ENCODE results near the gene TICRR. TPM values are rescaled to one million over a fixed set of nuclear protein-coding genes. Genes with fewer than 3 reads are reported as not detected.
A peak's percentile ranks its signal among the peaks of the same experiment; 100 is the strongest.

TICRR gene
- total RNA-seq, 6 donors from 2014 or later, result 0.20 to 1.0 (median 0.58) TPM

DNA sequence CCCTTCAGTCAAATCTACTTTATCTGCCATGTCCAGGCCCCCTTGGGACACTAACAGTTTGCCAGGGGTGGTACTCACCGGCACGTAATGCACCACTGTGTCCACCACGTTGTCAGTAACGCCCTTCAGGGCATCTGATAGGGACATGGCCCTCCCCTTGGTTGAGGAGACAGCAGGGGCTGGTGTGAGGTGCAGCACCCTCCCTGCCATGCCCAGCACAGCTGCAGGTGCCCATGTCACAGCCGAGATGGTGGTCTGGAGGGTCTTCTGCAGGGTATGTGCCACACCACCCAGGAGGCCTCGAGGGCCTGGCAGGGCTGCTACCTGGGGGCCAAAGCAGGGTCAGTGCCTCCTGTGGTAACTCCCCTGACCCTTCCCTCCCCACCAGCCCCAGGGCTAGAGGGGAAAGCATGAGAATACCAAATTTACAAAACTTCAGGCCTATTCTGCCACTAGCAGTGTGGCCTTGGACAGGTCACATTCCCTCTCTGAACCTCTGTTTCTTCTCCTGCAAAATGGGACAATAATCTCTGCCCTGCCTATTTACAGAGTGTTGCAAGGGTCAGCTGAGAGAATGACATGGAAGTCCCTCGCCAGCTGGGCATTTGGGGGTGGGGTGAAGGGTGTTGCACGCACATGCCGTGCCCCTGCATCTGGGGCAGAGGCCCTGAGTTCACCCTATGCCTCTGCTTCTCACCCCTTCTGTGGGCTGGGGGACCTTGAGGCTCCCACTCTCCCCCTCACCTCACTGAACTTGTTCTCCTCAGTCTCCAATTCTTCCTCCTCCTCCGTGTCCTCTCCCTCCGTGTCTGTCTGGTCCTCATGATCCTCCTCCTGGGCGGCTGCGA lies 91.8 kb downstream of the TICRR start:
- peak in 1 of 2 donors; percentile 43 for DNase-seq
- TF ChIP-seq, protein P1, sequence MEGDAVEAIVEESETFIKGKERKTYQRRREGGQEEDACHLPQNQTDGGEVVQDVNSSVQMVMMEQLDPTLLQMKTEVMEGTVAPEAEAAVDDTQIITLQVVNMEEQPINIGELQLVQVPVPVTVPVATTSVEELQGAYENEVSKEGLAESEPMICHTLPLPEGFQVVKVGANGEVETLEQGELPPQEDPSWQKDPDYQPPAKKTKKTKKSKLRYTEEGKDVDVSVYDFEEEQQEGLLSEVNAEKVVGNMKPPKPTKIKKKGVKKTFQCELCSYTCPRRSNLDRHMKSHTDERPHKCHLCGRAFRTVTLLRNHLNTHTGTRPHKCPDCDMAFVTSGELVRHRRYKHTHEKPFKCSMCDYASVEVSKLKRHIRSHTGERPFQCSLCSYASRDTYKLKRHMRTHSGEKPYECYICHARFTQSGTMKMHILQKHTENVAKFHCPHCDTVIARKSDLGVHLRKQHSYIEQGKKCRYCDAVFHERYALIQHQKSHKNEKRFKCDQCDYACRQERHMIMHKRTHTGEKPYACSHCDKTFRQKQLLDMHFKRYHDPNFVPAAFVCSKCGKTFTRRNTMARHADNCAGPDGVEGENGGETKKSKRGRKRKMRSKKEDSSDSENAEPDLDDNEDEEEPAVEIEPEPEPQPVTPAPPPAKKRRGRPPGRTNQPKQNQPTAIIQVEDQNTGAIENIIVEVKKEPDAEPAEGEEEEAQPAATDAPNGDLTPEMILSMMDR (IDR thresholded peaks at IDR 0.05), result no peak
- TF ChIP-seq POLR2AphosphoS5 (IDR thresholded peaks at IDR 0.05) (no peak), POLR2A (IDR thresholded peaks at IDR 0.05) (no peak), EP300 (IDR thresholded peaks at IDR 0.05) (no peak)
- Histone ChIP-seq H3K27ac (no peak overlapping the region), H3K4me3 (no peak overlapping the region), H3K9me3 (no peaks in the 10 kb centered on the region), H3K27me3 (no peaks in the 10 kb centered on the region), H3K4me1 (peaks cover 0 to 23% (median 17%) of the 10 kb centered on the region in 4 donors), H3K36me3 (no peaks in the 10 kb centered on the region)
- 87 to 92% methylated on average over 7 to 13 of the region's 13 CpGs for WGBS, 2 donors
- ATAC-seq (ENCODE audit: low FRiP score in 2 of 2), result peak in 1 of 2 donors; percentile 11

DNA sequence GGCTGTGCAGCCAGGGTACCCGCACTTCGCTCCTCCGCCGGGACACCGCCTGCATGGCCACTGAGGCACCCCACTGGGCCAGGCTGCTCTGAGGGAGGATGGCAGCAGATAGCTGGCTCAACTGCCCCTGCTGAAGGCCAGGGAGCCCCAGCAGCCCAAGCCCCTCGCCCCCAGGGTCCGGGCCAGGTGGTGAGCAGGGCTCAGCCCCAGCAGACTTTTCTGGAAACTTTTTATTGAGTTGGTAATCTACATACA lies 92.4 kb downstream of the TICRR start:
- ATAC-seq (ENCODE audit: low FRiP score in 2 of 2), result no peak
- 95 to 96% methylated on average over 3 to 7 of the region's 7 CpGs for WGBS, 2 donors

DNA sequence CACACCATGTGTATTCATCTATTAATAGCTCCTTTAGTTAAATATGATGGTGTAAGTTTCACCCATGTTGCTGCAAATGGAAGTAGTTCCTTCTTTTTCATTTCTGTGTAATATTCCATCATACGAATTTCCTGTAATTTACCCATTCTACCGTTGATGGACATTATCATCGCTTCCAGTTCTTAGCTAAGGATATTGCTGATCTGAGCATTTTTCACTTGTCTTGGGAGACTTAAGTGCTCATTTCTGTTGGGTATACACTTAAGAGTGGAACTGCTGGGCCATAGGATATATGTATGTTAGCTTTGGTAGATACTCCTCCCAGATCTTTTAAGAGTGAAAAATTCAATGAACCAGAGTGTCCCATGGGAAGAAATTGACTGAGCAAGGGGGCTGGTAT lies 92.9 kb downstream of the TICRR start:
- ATAC-seq (ENCODE audit: low FRiP score in 2 of 2) (no peak), DNase-seq (no peak)
- H3K27ac ChIP-seq, result no peak overlapping the region
- peaks cover 0 to 16% (median 14%) of the 10 kb centered on the region in 4 donors for H3K4me1 ChIP-seq
- WGBS, 2 donors, result 96 to 100% methylated on average over 3 of the region's 3 CpGs
- TF ChIP-seq POLR2A (IDR thresholded peaks at IDR 0.05) (no peak), POLR2AphosphoS5 (IDR thresholded peaks at IDR 0.05) (no peak), EP300 (IDR thresholded peaks at IDR 0.05) (no peak)
- TF ChIP-seq, protein P1 (IDR thresholded peaks at IDR 0.05), result no peak
- no peaks in the 10 kb centered on the region for H3K27me3 ChIP-seq
- H3K4me3 ChIP-seq, result no peak overlapping the region
- H3K9me3 ChIP-seq, result no peaks in the 10 kb centered on the region
- H3K36me3 ChIP-seq, result no peaks in the 10 kb centered on the region

More for the DNA sequence above, 92.4 kb downstream of the TICRR start:
- H3K9me3 ChIP-seq, result no peaks in the 10 kb centered on the region
- H3K36me3 ChIP-seq, result no peaks in the 10 kb centered on the region
- H3K4me1 ChIP-seq, result peaks cover 0 to 21% (median 16%) of the 10 kb centered on the region in 4 donors
- DNase-seq, result peak in 1 of 2 donors; percentile 66
- TF ChIP-seq POLR2A (IDR thresholded peaks at IDR 0.05) (no peak), POLR2AphosphoS5 (IDR thresholded peaks at IDR 0.05) (no peak)
- no peaks in the 10 kb centered on the region for H3K27me3 ChIP-seq
- H3K27ac ChIP-seq, result no peak overlapping the region
- H3K4me3 ChIP-seq, result no peak overlapping the region

DNA sequence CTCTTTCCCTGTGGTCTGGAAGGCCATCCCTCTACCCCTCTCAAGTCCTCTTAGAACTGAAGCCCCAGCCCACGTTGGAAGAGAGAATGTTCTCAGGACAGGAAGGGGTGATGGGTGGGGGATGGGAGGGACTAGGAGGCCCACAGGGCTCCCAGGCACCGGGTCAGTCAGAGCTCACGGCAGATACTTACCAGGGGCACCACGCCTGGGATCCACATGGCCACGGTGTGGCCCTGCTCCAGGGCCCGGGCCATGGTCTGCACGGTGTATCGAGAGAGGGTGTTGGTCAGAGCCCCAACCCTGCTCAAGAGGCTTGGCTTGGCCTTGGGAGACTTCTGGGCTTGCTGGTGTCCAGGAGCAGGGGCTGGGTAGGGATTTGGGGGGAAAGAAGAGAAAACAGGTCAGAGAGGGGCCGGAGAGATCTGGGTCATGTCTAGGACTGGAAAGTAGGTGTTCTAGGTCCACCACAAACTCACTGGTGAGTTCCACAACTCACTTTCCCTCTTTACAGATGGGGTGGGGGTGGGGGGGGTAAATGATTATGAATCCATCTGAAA lies 94.1 kb downstream of the TICRR start:
- H3K27me3 ChIP-seq, result no peaks in the 10 kb centered on the region
- peaks cover 0 to 16% (median 14%) of the 10 kb centered on the region in 4 donors for H3K4me1 ChIP-seq
- ATAC-seq (ENCODE audit: low FRiP score in 2 of 2), result no peak
- no peaks in the 10 kb centered on the region for H3K9me3 ChIP-seq
- no peak overlapping the region for H3K27ac ChIP-seq
- no peaks in the 10 kb centered on the region for H3K36me3 ChIP-seq
- H3K4me3 ChIP-seq, result no peak overlapping the region
- DNase-seq, result peak in 1 of 2 donors; percentile 48
- 75 to 91% methylated on average over 8 to 9 of the region's 9 CpGs for WGBS, 2 donors
- TF ChIP-seq POLR2A (IDR thresholded peaks at IDR 0.05), result no peak
- TF ChIP-seq, protein P1 (IDR thresholded peaks at IDR 0.05), result no peak
- no peak for TF ChIP-seq EP300 (IDR thresholded peaks at IDR 0.05)
- TF ChIP-seq POLR2AphosphoS5 (IDR thresholded peaks at IDR 0.05), result no peak

DNA sequence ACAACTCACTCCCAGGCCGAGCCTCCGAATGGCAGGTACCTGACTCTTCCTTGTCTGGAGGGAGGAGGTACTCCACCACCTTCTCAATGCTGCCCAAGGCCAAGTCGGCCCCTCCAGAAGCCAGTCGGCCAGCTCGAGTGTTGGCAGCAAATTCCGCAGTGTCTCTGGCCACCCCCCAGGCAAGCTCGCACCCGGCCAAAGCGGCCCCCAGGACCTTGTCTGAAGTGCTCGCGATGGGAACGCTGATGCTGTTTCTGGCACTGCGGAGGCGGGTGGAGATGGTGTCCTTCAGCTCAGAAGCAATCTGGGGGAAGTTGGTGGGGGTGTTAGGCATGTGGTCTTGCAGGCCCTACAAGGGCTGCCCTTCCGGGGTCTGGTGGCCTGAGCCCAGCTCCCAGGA lies 94.7 kb downstream of the TICRR start:
- Histone ChIP-seq H3K4me1 (peaks cover 0 to 12% (median 9%) of the 10 kb centered on the region in 4 donors), H3K27ac (no peak overlapping the region), H3K9me3 (no peaks in the 10 kb centered on the region), H3K4me3 (no peak overlapping the region), H3K27me3 (no peaks in the 10 kb centered on the region), H3K36me3 (no peaks in the 10 kb centered on the region)
- ATAC-seq (ENCODE audit: low FRiP score in 2 of 2) (no peak), DNase-seq (peak in 1 of 2 donors; percentile 68)
- TF ChIP-seq, protein P1 (IDR thresholded peaks at IDR 0.05), result no peak
- TF ChIP-seq POLR2A (IDR thresholded peaks at IDR 0.05) (no peak), EP300 (IDR thresholded peaks at IDR 0.05) (no peak), POLR2AphosphoS5 (IDR thresholded peaks at IDR 0.05) (no peak)
- 90 to 95% methylated on average over 8 to 15 of the region's 15 CpGs for whole genome bisulfite sequencing, 2 donors

Data from upper lobe of left lung (tissue), 6 donors.